Pancreas (tissue), 10 donors: ENCODE results near the gene AGPAT4. TPM values are rescaled to one million over a fixed set of nuclear protein-coding genes. Genes with fewer than 3 reads are reported as not detected.

Experiments
- ATAC-seq, 4 donors: fragments of 200-7000 bp; cut with Tn5 transposase; one replicate each; pipeline versions ENCODE4 v1.8.0 to v1.9.1; 2020; ENCODE audit warnings: mild to moderate bottlenecking in 4 of 4, moderate library complexity in 4 of 4
- DNase-seq, 6 donors: peaks; one replicate each; pipeline ENCODE4 v3.0.0-alpha.2; 2020
- FAIRE-seq: peaks from 2 replicates; lab custom pipeline; 2012; peaks lifted over from hg19 to GRCh38; lab: Jason Lieb, UNC
- H3K27ac ChIP-seq, 4 donors: fragments of 200-600 bp; sonication (generic); 1 replicate in 3 of 4; 2 replicates in 1 of 4; pipeline versions ENCODE4 v1.5.0 to v1.8.0; 2020
- H3K27me3 ChIP-seq, 4 donors: fragments of 200-600 bp; one replicate each; pipeline ENCODE4 v1.8.0; 2021
- H3K36me3 ChIP-seq, 3 donors: fragments of 200-600 bp; sonication (generic) in 1 of 3; one replicate each; pipeline versions ENCODE4 v1.5.0 to v1.8.0; 2020 to 2021
- H3K4me1 ChIP-seq, 3 donors: fragments of 200-600 bp; one replicate each; pipeline ENCODE4 v1.8.0; 2021
- H3K4me3 ChIP-seq, 4 donors: fragments of 200-600 bp; sonication (generic) in 2 of 4; one replicate each; pipeline versions ENCODE4 v1.5.0 to v1.8.0; 2020 to 2021
- H3K9me3 ChIP-seq, 4 donors: fragments of 200-600 bp; one replicate each; pipeline ENCODE4 v1.8.0; 2021
- WGBS, 2 donors: extraction: QIAGEN DNeasy Blood & Tissue Kit; methylation state at CpG; one replicate each; pipeline ENCODE4 v1.1.7; 2013; 5-methylcytosine and 5-hydroxymethylcytosine counted together
- intact Hi-C, 3 donors: fragments of 100-400 bp; cut with DNase I; formaldehyde crosslinking; loops; one replicate each; pipeline versions ENCODE4 v1.11.1 to v1.14.2; 2022
- polyA plus RNA-seq, 2 donors: library from polyadenylated mRNA; stranded (reverse); fragments of 200-250 nt; gene quantifications; one replicate each; pipeline ENCODE4 v1.2.3, GENCODE V29; 2013
- total RNA-seq, 6 donors: library from RNA; stranded (reverse); fragmentation: NEBNext Ultra II Directional in 4 of 6; extraction: Animal tissue kit (Norgen Biotek cat#: 25700) in 4 of 6; gene quantifications; one replicate each; pipeline versions ENCODE4 v1.2.1 to v1.2.4, GENCODE V29; 2021 to 2023
- TF ChIP-seq, protein P1 (sequence below), 4 donors: fragments of 200-600 bp; sonication (generic) in 3 of 4; IDR thresholded peaks; one replicate each; pipeline versions ENCODE4 v1.5.0 to v1.8.0; 2021; ENCODE audit warnings: antibody characterized with exemption in 4 of 4
- donor health status: healthy with polysubstance abuse.
- donor health status: DM: no; HTN: no; CAD: no; lungs with moderate emphysema.
- donor health status: DM: no; HTN: no; CAD: no.
- donor health status: control.
- donor health status: control.
- donor health status: Bipolar disorder and iron deficiency.
- donor health status: DM: yes; HTN: yes; CAD: no.
- donor health status: DM: no; HTN: no; CAD: no.
- donor health status: DM: no; HTN: no; CAD: no.
- donor health status: DM: yes; HTN: yes; CAD: no.

Gene AGPAT4
- total and polyA plus RNA-seq, 8 donors, result 1.6 to 6.4 (median 2.3) TPM

DNA sequence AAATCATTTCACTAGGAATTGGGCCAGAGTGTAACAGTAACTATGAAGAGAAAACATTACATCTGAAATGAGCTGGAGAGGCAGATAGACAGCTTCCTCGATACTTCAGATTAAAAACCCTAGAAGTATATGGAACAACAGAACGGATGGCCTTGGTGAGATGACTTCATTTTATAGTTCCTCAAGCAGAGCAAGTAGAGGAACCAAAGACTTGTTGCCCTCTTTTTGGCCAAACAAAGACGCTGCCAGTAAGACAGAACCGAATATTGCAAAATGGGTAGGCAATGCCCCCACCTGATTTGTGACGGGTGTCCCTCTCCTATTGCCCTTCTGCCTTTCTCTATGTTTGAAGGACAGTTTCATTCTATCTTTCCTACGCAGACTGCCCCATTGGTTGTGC lies 53.5 kb downstream of the AGPAT4 start:
- intact Hi-C loops, result no loop called here
- TF ChIP-seq, protein P1, sequence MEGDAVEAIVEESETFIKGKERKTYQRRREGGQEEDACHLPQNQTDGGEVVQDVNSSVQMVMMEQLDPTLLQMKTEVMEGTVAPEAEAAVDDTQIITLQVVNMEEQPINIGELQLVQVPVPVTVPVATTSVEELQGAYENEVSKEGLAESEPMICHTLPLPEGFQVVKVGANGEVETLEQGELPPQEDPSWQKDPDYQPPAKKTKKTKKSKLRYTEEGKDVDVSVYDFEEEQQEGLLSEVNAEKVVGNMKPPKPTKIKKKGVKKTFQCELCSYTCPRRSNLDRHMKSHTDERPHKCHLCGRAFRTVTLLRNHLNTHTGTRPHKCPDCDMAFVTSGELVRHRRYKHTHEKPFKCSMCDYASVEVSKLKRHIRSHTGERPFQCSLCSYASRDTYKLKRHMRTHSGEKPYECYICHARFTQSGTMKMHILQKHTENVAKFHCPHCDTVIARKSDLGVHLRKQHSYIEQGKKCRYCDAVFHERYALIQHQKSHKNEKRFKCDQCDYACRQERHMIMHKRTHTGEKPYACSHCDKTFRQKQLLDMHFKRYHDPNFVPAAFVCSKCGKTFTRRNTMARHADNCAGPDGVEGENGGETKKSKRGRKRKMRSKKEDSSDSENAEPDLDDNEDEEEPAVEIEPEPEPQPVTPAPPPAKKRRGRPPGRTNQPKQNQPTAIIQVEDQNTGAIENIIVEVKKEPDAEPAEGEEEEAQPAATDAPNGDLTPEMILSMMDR (IDR thresholded peaks at IDR 0.05), result no peak
- H3K27me3 ChIP-seq, result no peaks in the 10 kb centered on the region

DNA sequence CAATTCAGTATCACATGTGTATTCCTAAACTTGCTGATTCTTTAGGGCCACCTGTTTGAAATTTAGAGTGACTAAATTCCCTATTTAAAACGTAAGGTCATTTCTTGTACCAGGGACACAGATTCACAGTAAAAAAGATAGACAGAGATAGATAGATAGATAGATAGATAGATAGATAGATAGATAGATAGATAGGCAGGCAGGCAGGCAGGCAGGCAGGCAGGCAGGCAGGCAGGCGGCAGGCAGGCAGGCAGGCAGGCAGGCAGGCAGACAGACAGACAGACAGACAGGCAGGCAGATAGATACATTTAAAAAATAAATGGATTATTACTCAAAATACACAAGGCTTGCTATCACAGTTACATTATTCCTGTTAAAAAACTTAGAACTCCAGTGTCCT lies 54.2 kb downstream of the AGPAT4 start:
- H3K27me3 ChIP-seq, result no peaks in the 10 kb centered on the region
- TF ChIP-seq, protein P1 (IDR thresholded peaks at IDR 0.05), result no peak
- no peak overlapping the region for H3K4me3 ChIP-seq
- ATAC-seq (no peak), DNase-seq (no peak), FAIRE-seq (no peak)
- H3K4me1 ChIP-seq, result no peaks in the 10 kb centered on the region
- no peak overlapping the region for H3K27ac ChIP-seq
- H3K9me3 ChIP-seq, result no peaks in the 10 kb centered on the region
- intact Hi-C loops, result no loop called here
- 71 to 85% methylated on average over 2 of the region's 2 CpGs for WGBS, 2 donors
- H3K36me3 ChIP-seq, result no peaks in the 10 kb centered on the region

More for the DNA sequence above, 53.5 kb downstream of the AGPAT4 start:
- 93 to 94% methylated on average over 6 of the region's 6 CpGs for WGBS, 2 donors
- FAIRE-seq (no peak), ATAC-seq (no peak), DNase-seq (no peak)
- Histone ChIP-seq H3K9me3 (no peaks in the 10 kb centered on the region), H3K4me3 (no peak overlapping the region), H3K36me3 (no peaks in the 10 kb centered on the region), H3K27ac (no peak overlapping the region), H3K4me1 (no peaks in the 10 kb centered on the region)

DNA sequence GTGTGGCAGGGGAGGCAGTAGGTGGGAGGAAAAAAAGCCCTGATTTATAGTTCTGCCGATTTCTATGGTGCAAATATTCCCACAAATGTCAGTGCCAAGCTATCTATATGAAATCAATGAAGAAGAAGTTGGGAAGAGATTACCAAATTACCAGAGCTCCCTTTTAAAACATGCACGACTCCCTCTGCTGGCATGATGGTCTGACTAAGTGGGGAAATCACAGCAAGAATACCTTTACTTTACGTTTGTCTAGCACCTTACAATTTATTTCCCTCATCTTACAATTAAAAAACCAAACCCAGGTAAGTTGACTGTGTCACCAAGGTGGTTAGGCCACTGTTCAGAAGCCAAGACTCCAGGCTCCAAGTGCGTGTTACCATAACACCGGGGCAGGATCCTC lies 55.6 kb downstream of the AGPAT4 start:
- H3K4me1 ChIP-seq, result peaks cover 0 to 3% (median 0%) of the 10 kb centered on the region in 3 donors
- ATAC-seq (no peak), DNase-seq (no peak), FAIRE-seq (no peak)
- no peak overlapping the region for H3K27ac ChIP-seq
- TF ChIP-seq, protein P1 (IDR thresholded peaks at IDR 0.05), result no peak
- WGBS, 2 donors, result 89 to 95% methylated on average over 5 of the region's 5 CpGs
- H3K27me3 ChIP-seq, result no peaks in the 10 kb centered on the region
- H3K36me3 ChIP-seq, result no peaks in the 10 kb centered on the region
- intact Hi-C loops, result no loop called here
- H3K9me3 ChIP-seq, result no peaks in the 10 kb centered on the region
- no peak overlapping the region for H3K4me3 ChIP-seq

DNA sequence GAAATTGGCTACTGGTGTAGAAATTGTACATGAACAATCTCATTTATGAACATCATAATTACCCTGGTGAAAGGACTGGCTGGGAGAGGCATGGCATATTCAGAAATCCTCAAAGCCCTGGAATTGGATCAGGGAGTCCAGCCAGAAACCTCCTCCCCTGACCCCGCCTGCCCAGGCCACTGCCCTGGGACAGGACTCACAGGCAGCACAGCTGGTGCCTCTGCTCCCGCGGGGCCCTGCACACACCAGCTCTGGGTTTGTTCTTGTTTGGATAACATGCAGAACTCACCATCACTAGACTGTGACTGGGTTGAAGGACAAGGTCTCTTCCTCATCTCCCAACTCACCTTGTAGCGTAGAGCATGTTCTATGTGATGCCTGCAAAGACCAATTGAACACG lies 56.2 kb downstream of the AGPAT4 start:
- Histone ChIP-seq H3K27me3 (no peaks in the 10 kb centered on the region), H3K36me3 (no peaks in the 10 kb centered on the region), H3K4me1 (peaks cover 0 to 6% (median 0%) of the 10 kb centered on the region in 3 donors), H3K27ac (no peak overlapping the region), H3K4me3 (no peak overlapping the region), H3K9me3 (no peaks in the 10 kb centered on the region)
- TF ChIP-seq, protein P1 (IDR thresholded peaks at IDR 0.05), result no peak
- intact Hi-C loops, result no loop called here
- DNase-seq (no peak), FAIRE-seq (no peak), ATAC-seq (no peak)
- WGBS, 2 donors, result 95 to 96% methylated on average over 5 of the region's 5 CpGs

DNA sequence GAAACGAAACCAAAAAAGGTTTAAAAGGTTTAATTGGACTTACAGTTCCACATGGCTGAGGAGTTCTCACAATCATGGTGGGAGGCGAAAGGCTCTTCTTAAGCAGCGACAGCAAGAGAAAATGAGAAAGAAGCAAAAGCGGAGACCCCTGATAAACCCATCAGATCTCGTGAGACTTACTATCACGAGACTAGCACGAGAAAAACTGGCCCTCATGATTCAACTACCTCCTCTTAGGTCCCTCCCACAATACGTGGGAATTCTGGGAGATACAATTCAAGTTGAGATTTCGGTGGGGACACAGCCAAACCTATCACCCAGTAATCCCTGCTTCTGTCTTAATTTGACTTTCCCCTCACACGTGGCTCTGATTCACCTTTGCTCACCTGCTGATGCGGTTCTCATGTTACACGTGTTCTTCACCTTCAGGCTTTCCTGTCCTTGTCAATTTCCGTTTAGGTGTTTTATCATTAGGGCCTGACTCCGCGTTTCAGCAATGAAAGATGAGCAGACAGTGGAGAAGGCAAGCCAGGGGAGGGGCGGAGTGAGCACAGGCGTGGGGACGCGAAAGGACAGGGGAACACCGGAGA lies 57.1 kb downstream of the AGPAT4 start:
- Histone ChIP-seq H3K4me3 (no peak overlapping the region), H3K36me3 (no peaks in the 10 kb centered on the region), H3K9me3 (no peaks in the 10 kb centered on the region), H3K4me1 (peaks cover 0 to 6% (median 0%) of the 10 kb centered on the region in 3 donors), H3K27ac (no peak overlapping the region), H3K27me3 (no peaks in the 10 kb centered on the region)
- ATAC-seq (no peak), FAIRE-seq (no peak), DNase-seq (no peak)
- intact Hi-C loops, result no loop called here
- TF ChIP-seq, protein P1 (IDR thresholded peaks at IDR 0.05), result no peak
- WGBS, 2 donors, result 96% methylated on average over 20 of the region's 20 CpGs
